SK-N-MC (cell line): ENCODE results near the gene ABI3.

Source experiments
- EZH2 ChIP-seq: fragments of 200-600 bp; sonication (generic); IDR thresholded peaks from one replicate; pipeline ENCODE4 v1.6.1; 2017; ENCODE audit warnings: antibody characterized with exemption
- FOXP2 ChIP-seq: optimal IDR thresholded peaks from 2 replicates; pipeline ENCODE3; 2011; ENCODE audit warnings: mild to moderate bottlenecking, moderate library complexity; ENCODE audit not compliant: insufficient read depth; ENCODE audit errors: extremely low read length, control extremely low read depth
- POLR2AphosphoS5 ChIP-seq: IDR thresholded peaks from 2 replicates; pipeline ENCODE4 v1.6.1; 2012; ENCODE audit warnings: mild to moderate bottlenecking, low read depth, low read length, borderline replicate concordance

- TF ChIP-seq POLR2AphosphoS5 (no peak), EZH2 (no peak), FOXP2 (no peak)
Measured at GRCh38 chr17:49197346-49197998, 13.0 kb upstream of the ABI3 start.
